HepG2 (cell line): Measurements from ENCODE around the gene RNU5B-1. TPM values are rescaled to one million over a fixed set of nuclear protein-coding genes. Genes with fewer than 3 reads are reported as not detected.

ENCODE experiments used
- ARHGAP35 ChIP-seq: sonication (generic); formaldehyde crosslinking; IDR thresholded peaks from 2 replicates; pipeline ENCODE4 v1.9.0; 2022; ENCODE audit warnings: mild to moderate bottlenecking, inconsistent platforms, moderate library complexity, missing genetic modification reagents, borderline replicate concordance
- CHD4 ChIP-seq: fragments of 200-600 bp; sonication (generic); IDR thresholded peaks from 2 replicates; pipeline ENCODE4 v1.7.0; 2017; ENCODE audit warnings: mild to moderate bottlenecking, low read length, borderline replicate concordance
- FIP1L1 ChIP-seq: fragments of 200-400 bp; formaldehyde crosslinking; IDR thresholded peaks from 2 replicates; pipeline ENCODE4 v1.6.1; 2018; ENCODE audit warnings: low read depth, mild to moderate bottlenecking, low read length, moderate library complexity, borderline replicate concordance; ENCODE audit not compliant: insufficient read depth
- FOXC1 ChIP-seq: sonication (generic); formaldehyde crosslinking; IDR thresholded peaks from 2 replicates; pipeline ENCODE4 v1.8.0; 2022; ENCODE audit warnings: mild to moderate bottlenecking, missing genetic modification reagents, borderline replicate concordance
- GFI1 ChIP-seq: sonication (generic); formaldehyde crosslinking; IDR thresholded peaks from 2 replicates; pipeline ENCODE4 v1.5.0; 2020; ENCODE audit warnings: missing genetic modification reagents, mild to moderate bottlenecking, borderline replicate concordance
- MXD4 ChIP-seq: IDR thresholded peaks from 2 replicates; pipeline ENCODE4 v1.6.1; 2016; ENCODE audit warnings: mild to moderate bottlenecking, missing biosample characterization, missing genetic modification reagents
- PHB2 ChIP-seq: fragments of 450-650 bp; IDR thresholded peaks from 2 replicates; pipeline ENCODE4 v1.6.1; 2018; ENCODE audit not compliant: partially characterized antibody
- POLR2G ChIP-seq: fragments of 200-400 bp; formaldehyde crosslinking; IDR thresholded peaks from 2 replicates; pipeline ENCODE4 v1.6.1; 2018; ENCODE audit warnings: mild to moderate bottlenecking, low read depth, low read length, moderate library complexity
- RERE ChIP-seq: IDR thresholded peaks from 2 replicates; pipeline ENCODE4 v1.6.1; 2016; ENCODE audit warnings: low read depth, missing genetic modification reagents, missing compliant biosample characterization
- SAFB2 ChIP-seq: sonication (generic); formaldehyde crosslinking; IDR thresholded peaks from 2 replicates; pipeline ENCODE4 v1.5.1; 2020; ENCODE audit warnings: missing genetic modification reagents, low read depth, mild to moderate bottlenecking, borderline replicate concordance
- SMAD3 ChIP-seq: sonication (generic); formaldehyde crosslinking; IDR thresholded peaks from 2 replicates; pipeline ENCODE4 v1.4.0; 2020; ENCODE audit warnings: missing genetic modification reagents
- SRF ChIP-seq: IDR thresholded peaks from 2 replicates; pipeline ENCODE4 v1.6.1; 2011; ENCODE audit warnings: mild to moderate bottlenecking, low read depth, low read length, moderate library complexity
- SRY ChIP-seq: sonication (generic); formaldehyde crosslinking; IDR thresholded peaks from 2 replicates; pipeline ENCODE4 v1.8.0; 2022; ENCODE audit warnings: mild to moderate bottlenecking, missing genetic modification reagents
- TFDP2 ChIP-seq: sonication (generic); formaldehyde crosslinking; IDR thresholded peaks from 2 replicates; pipeline ENCODE4 v1.4.0; 2020; ENCODE audit warnings: missing genetic modification reagents
- ZFP62 ChIP-seq: sonication (generic); formaldehyde crosslinking; IDR thresholded peaks from 2 replicates; pipeline ENCODE4 v1.4.0; 2020; ENCODE audit warnings: missing genetic modification reagents
- ZFX ChIP-seq: sonication (generic); formaldehyde crosslinking; IDR thresholded peaks from 2 replicates; pipeline ENCODE4 v1.4.0; 2020; ENCODE audit warnings: mild to moderate bottlenecking, low read depth, missing genetic modification reagents, moderate library complexity
- ZNF335 ChIP-seq: sonication (generic); formaldehyde crosslinking; IDR thresholded peaks from 2 replicates; pipeline ENCODE4 v1.4.0; 2020; ENCODE audit warnings: missing genetic modification reagents
- ZNF629 ChIP-seq: sonication (generic); formaldehyde crosslinking; conservative IDR thresholded peaks from 2 replicates; pipeline ENCODE4 v1.5.0; 2020; ENCODE audit warnings: missing genetic modification reagents
- ZNF883 ChIP-seq: sonication (generic); formaldehyde crosslinking; IDR thresholded peaks from 2 replicates; pipeline ENCODE4 v1.5.1; 2020; ENCODE audit warnings: mild to moderate bottlenecking, missing genetic modification reagents; ENCODE audit errors: not compliant biosample characterization
- ZSCAN20 ChIP-seq: sonication (generic); formaldehyde crosslinking; IDR thresholded peaks from 2 replicates; pipeline ENCODE4 v1.4.0; 2020; ENCODE audit warnings: missing genetic modification reagents, mild to moderate bottlenecking, borderline replicate concordance
- polyA plus RNA-seq, 8 experiments: library from polyadenylated mRNA; depleted of rRNA in 3 of 8; stranded (reverse) in 7 of 8; unstranded in 1 of 8; fragments of >200 nt; fragmentation: Illumina TruSeq in 4 of 8; extraction: Trizol in 4 of 8; gene quantifications; 2 replicates each; pipeline versions ENCODE4 v1.2.1 to v1.2.3, GENCODE V29; 2011 to 2016; ENCODE audit warnings: low read depth in 4 of 8, missing spikeins in 1 of 8, mixed read lengths in 1 of 8; ENCODE audit not compliant: insufficient read depth in 1 of 8
- total RNA-seq, 5 experiments: library from RNA; depleted of rRNA; stranded (reverse); fragments of >200 nt; fragmentation: Illumina TruSeq; extraction: Trizol; gene quantifications; 2 replicates each; pipeline ENCODE4 v1.2.3, GENCODE V29; 2016; ENCODE audit warnings: low read depth in 1 of 5
- TF ChIP-seq, protein P1 (sequence below): sonication (generic); formaldehyde crosslinking; IDR thresholded peaks from 2 replicates; pipeline ENCODE4 v1.8.1; 2023; ENCODE audit warnings: mild to moderate bottlenecking, moderate library complexity, missing genetic modification reagents
- TF ChIP-seq, protein P2 (sequence below): sonication (generic); formaldehyde crosslinking; IDR thresholded peaks from 2 replicates; pipeline ENCODE4 v1.4.0; 2020; ENCODE audit warnings: mild to moderate bottlenecking, missing genetic modification reagents

RNU5B-1 gene
- total and polyA plus RNA-seq, 2 of the 13 experiments (the other 11 are each of a cell fraction or from before 2014, with no cell fraction given), result 1,646 TPM; not detected in 1

DNA sequence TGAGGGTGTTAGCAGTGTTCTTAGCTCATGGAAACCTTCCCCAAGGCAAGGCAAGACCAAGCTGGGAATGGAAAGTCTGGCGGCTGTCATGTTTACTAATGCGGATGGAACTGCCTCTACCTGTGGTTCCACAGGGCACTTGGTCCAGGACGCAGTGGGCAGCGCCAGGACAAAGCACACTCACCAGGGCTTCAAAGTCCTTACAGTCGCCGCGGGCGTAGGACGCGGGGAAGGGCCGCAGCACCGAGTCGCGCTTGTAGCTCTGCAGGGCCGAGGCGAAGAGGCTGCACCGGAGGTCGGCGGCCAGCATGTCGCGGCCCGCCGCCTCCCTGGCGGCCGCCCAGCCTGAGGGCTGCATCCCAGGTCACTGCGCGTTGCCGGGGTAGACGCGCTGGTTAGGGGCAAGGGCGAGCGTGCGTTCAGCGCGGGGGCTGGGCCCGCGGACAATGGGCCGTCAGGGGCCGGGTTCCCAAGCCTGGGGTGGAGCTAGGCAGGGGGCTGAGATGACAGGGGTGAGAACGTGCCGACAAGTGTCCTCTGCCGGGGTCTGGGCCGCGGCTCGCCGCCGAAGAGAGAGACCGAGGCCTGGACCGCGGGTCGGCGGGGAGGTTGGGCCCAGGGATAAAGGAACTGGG, 18.3 kb upstream of the RNU5B-1 start (continued):
- TF ChIP-seq, protein P1, sequence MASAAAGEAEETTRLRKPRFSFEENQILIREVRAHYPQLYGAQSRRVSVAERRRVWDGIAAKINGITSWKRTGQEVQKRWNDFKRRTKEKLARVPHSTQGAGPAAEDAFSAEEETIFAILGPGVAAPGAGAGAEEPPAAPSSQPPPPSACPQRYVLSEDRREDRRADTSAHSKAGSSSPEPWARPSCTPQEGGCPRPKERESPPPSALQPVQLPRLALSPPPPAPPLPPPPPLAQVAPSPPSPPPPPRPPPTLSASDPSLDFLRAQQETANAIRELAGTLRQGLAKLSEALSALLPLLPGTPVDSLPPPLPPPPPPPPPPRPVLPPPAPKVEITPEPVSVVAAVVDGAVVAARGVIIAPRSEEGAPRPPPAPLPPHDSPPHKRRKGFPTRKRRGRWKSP (CRISPR knock-in tag), result peak; percentile 60; the same call in 1 of the 2 replicates
- peak; percentile 53; the same call in 1 of the 2 replicates for TF ChIP-seq MXD4 (CRISPR knock-in tag)
- TF ChIP-seq SAFB2 (CRISPR knock-in tag), result peak; percentile 39; the same call in 1 of the 2 replicates
- TF ChIP-seq SRY, result peak; percentile 30; the same call in 1 of the 2 replicates
- TF ChIP-seq SMAD3 (CRISPR knock-in tag), result no peak
- TF ChIP-seq ZFP62 (CRISPR knock-in tag), result no peak
- peak; percentile 61 for TF ChIP-seq ARHGAP35 (CRISPR knock-in tag)
- peak; percentile 29 for TF ChIP-seq ZNF883 (CRISPR knock-in tag)
- TF ChIP-seq ZFX (CRISPR knock-in tag), result peak; percentile 98
- TF ChIP-seq CHD4, result no peak
- 0 out of 2 replicates have a peak, but pooled peaks have one; percentile 30 for TF ChIP-seq GFI1
- TF ChIP-seq TFDP2 (CRISPR knock-in tag), result no peak; the same call in 1 of the 2 replicates
- TF ChIP-seq PHB2, result no peak
- no peak for TF ChIP-seq RERE (CRISPR knock-in tag)
- peak; percentile 49 for TF ChIP-seq POLR2G
- TF ChIP-seq FOXC1, result peak; percentile 84
- peak; percentile 83; the same call in 1 of the 2 replicates for TF ChIP-seq ZSCAN20 (CRISPR knock-in tag)
- TF ChIP-seq FIP1L1, result no peak
- no peak; the same call in 1 of the 2 replicates for TF ChIP-seq ZNF629
- TF ChIP-seq, protein P2, sequence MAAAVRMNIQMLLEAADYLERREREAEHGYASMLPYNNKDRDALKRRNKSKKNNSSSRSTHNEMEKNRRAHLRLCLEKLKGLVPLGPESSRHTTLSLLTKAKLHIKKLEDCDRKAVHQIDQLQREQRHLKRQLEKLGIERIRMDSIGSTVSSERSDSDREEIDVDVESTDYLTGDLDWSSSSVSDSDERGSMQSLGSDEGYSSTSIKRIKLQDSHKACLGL (CRISPR knock-in tag), result peak; percentile 80; the same call in 1 of the 2 replicates
- no peak for TF ChIP-seq SRF
- no peak for TF ChIP-seq ZNF335
